Adrenal gland (tissue), 12 donors: ENCODE measurements around the gene NOL4L. TPM values are rescaled to one million over a fixed set of nuclear protein-coding genes. Genes with fewer than 3 reads are reported as not detected.

Source experiments
- DNase-seq, 7 donors: peaks; one replicate each; pipeline ENCODE4 v3.0.0-alpha.2; 2019 to 2020
- H3K27ac ChIP-seq, 5 donors: fragments of 200-600 bp; sonication (generic) in 4 of 5; 1 replicate in 3 of 5; 2 replicates in 2 of 5; pipeline versions ENCODE4 v1.5.1 to v1.8.0; 2016 to 2020; ENCODE audit warnings: mild to moderate bottlenecking in 1 of 5
- H3K27me3 ChIP-seq: fragments of 200-600 bp; 2 replicates; pipeline ENCODE4 v1.8.0; 2021
- H3K36me3 ChIP-seq, 2 donors: fragments of 200-600 bp; replicated peaks in 1 of 2; 1 replicate in 1 of 2; 2 replicates in 1 of 2; pipeline versions ENCODE4 v1.5.1 to v1.8.0; 2018 to 2022
- H3K4me1 ChIP-seq, 2 donors: fragments of 200-600 bp; replicated peaks in 1 of 2; 1 replicate in 1 of 2; 2 replicates in 1 of 2; pipeline versions ENCODE4 v1.5.1 to v1.8.0; 2018 to 2021
- H3K4me3 ChIP-seq, 4 donors: fragments of 200-600 bp; sonication (generic) in 3 of 4; one replicate each; pipeline ENCODE4 v1.5.1; 2016 to 2018
- H3K9me3 ChIP-seq, 3 donors: fragments of 200-600 bp; sonication (generic) in 1 of 3; replicated peaks in 1 of 3; 1 replicate in 2 of 3; 2 replicates in 1 of 3; pipeline versions ENCODE4 v1.5.1 to v1.8.0; 2016 to 2021
- POLR2A ChIP-seq, 2 donors: fragments of 450-650 bp; IDR thresholded peaks; one replicate each; pipeline ENCODE4 v1.6.1; 2017; ENCODE audit warnings: antibody characterized with exemption in 2 of 2, mild to moderate bottlenecking in 2 of 2, moderate library complexity in 1 of 2
- WGBS, 4 donors: extraction: QIAGEN DNeasy Blood & Tissue Kit in 2 of 4; methylation state at CpG; one replicate each; pipeline versions ENCODE4 v1.1.5 to v1.1.7; 2013 to 2017; 5-methylcytosine and 5-hydroxymethylcytosine counted together
- intact Hi-C, 2 donors: fragments of 100-400 bp; cut with DNase I; formaldehyde crosslinking; loops; one replicate each; pipeline versions ENCODE4 v1.14.1 to v1.15.0; 2022 to 2023
- polyA plus RNA-seq, 3 donors: library from polyadenylated mRNA; stranded (reverse); fragments of 200-250 nt in 2 of 3; fragments of 350-450 nt in 1 of 3; fragmentation: Illumina TruSeq in 1 of 3; extraction: RNeasy Lipid Tissue Mini Kit (QIAGEN cat#74804) in 1 of 3; gene quantifications; one replicate each; pipeline ENCODE4 v1.2.3, GENCODE V29; 2013 to 2014
- total RNA-seq, 9 donors: library from RNA; depleted of rRNA in 4 of 9; stranded (reverse); fragments of >200 nt in 4 of 9; fragments of 120-200 nt in 1 of 9; fragmentation: NEBNext Ultra II Directional in 1 of 9; extraction: Animal tissue kit (Norgen Biotek cat#: 25700) in 1 of 9; gene quantifications; one replicate each; pipeline versions ENCODE4 v1.1.0 to v1.2.4, GENCODE V29; 2013 to 2023
- TF ChIP-seq, protein P1 (sequence below), 6 experiments: fragments of 450-650 bp in 4 of 6; fragments of 200-600 bp in 2 of 6; sonication (generic) in 1 of 6; IDR thresholded peaks; 1 replicate in 5 of 6; 2 replicates in 1 of 6; pipeline versions ENCODE4 v1.5.1 to v1.8.0; 2016 to 2021; ENCODE audit warnings: antibody characterized with exemption in 6 of 6, mild to moderate bottlenecking in 2 of 6, moderate library complexity in 1 of 6
- donor health status: healthy with polysubstance abuse.
- donor health status: Bipolar disorder and iron deficiency.
- donor health status: DM: yes; HTN: yes; CAD: no.
- donor health status: DM: no; HTN: no; CAD: no.
- donor health status: DM: no; HTN: no; CAD: no.
- donor health status: DM: yes; HTN: yes; CAD: no.

The NOL4L gene
- total and polyA plus RNA-seq, 12 donors, result 6.4 to 30.4 (median 15.7) TPM

DNA sequence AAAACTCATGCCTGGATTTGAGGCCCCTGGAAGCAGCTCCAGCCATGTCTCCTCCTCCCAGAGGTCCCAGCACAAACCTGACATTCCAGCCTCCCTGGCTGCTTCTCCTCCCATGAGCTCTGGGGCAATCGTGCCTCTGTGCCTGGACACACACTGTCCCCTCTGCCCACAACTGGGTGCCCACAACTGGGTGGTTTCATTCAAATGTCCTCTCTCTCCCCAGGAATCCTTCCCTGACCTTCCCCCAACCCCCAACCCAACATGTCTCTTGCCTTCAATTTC lies 37.4 kb downstream of the NOL4L start:
- Histone ChIP-seq H3K27me3 (no peaks in the 10 kb centered on the region), H3K27ac (no peak overlapping the region), H3K4me3 (no peak overlapping the region), H3K36me3 (no peaks in the 10 kb centered on the region), H3K9me3 (peaks cover 0 to 5% (median 0%) of the 10 kb centered on the region in 3 donors), H3K4me1 (no peaks in the 10 kb centered on the region)
- DNase-seq, result no peak
- no peak for TF ChIP-seq POLR2A (IDR thresholded peaks at IDR 0.05)
- TF ChIP-seq, protein P1, sequence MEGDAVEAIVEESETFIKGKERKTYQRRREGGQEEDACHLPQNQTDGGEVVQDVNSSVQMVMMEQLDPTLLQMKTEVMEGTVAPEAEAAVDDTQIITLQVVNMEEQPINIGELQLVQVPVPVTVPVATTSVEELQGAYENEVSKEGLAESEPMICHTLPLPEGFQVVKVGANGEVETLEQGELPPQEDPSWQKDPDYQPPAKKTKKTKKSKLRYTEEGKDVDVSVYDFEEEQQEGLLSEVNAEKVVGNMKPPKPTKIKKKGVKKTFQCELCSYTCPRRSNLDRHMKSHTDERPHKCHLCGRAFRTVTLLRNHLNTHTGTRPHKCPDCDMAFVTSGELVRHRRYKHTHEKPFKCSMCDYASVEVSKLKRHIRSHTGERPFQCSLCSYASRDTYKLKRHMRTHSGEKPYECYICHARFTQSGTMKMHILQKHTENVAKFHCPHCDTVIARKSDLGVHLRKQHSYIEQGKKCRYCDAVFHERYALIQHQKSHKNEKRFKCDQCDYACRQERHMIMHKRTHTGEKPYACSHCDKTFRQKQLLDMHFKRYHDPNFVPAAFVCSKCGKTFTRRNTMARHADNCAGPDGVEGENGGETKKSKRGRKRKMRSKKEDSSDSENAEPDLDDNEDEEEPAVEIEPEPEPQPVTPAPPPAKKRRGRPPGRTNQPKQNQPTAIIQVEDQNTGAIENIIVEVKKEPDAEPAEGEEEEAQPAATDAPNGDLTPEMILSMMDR (IDR thresholded peaks at IDR 0.05), result no peak
- 50 to 95% (median 85%) methylated on average over 1 of the region's 1 CpG for WGBS, 4 donors
- intact Hi-C loops, result no loop called here

DNA sequence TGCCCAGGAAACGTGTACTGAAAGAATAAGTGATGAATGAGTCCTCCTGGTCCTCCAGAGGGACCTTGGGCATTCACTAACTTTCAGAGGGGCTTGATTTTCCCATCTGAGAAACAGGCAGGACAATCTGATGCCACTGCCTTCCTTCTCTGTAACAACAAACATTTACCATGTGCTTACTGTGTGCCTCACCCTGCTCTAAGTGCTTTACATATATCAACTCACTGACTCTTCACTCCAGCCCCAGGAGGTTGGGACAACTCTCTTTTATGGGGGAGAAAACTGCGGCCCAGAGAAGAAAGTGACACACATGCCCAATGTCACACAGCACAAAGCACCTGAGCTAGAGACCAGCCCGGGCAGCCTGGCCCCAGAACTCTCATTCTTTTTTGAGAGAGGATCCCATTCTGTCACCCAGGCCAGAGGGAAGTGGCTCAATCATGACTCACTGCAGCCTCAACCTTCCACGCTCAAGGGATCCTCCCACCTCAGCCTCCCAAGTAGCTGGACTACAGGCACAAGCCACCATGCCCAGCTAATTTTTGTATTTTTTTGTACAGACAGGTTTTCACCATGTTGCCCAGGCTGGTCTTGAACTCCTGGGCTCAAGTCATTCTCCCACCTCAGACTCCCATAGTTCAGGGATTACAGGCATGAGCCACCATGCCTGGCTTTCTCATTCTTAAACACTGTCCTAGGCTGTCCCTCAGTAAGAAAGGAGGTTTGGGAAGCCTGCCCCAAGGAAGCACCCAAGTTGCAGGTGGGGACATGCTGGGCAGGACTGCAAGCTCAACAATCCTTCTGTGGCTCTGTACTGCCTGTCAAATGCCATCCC lies 38.0 kb downstream of the NOL4L start:
- no peaks in the 10 kb centered on the region for H3K27me3 ChIP-seq
- TF ChIP-seq, protein P1 (IDR thresholded peaks at IDR 0.05), result no peak
- TF ChIP-seq POLR2A (IDR thresholded peaks at IDR 0.05), result no peak
- peaks cover 0 to 5% (median 0%) of the 10 kb centered on the region in 3 donors for H3K9me3 ChIP-seq
- no peak for DNase-seq
- H3K4me1 ChIP-seq, result no peaks in the 10 kb centered on the region
- WGBS, 4 donors, result 78 to 85% (median 79%) methylated on average over 3 to 4 of the region's 4 CpGs
- no peak overlapping the region for H3K27ac ChIP-seq
- intact Hi-C loops, result no loop called here
- no peak overlapping the region for H3K4me3 ChIP-seq
- no peaks in the 10 kb centered on the region for H3K36me3 ChIP-seq

DNA sequence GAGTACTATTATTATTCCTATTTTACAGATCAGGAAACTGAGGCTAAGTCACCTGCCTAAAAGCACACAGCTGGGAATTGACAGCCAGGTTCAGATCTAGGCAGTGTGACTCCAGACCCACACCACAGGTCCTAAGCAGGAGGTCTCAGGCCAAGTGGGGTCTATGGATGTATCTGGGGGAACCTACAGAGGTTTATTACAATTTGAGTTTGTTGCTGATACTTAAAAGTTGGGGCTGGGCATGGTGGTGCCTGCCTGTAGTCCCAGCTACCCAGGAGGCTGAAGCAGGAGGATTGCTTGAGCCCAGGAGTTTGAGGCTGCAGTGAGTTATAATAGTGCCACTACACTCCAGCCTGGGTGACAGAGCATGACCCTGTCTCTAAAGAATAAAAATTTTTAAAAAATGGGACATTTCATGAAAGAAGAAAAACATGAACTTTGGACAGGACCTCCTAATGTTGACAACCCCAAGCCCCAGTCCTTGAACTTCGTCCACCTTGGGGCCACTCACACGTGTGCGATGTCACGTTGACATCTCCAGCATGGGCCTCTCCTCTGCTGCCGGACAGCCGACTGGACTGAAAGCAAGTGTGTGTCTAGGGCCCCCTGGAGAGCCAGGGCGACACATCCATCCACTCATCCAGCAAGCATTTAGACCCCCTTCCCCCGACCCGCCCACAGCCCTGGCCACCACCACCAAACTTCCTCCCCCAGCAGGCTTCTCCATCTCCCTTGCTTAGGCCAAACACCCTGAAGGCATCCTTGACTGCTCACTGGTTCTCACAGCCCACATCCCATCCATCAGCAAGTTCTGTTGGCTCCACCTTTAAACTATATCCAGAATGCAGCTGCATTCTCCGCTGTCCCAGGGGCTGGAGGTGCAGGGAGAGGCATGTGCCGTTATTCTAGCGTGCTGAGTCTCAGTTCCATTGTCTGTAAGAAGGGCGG lies 40.0 kb downstream of the NOL4L start:
- no peaks in the 10 kb centered on the region for H3K36me3 ChIP-seq
- TF ChIP-seq POLR2A (IDR thresholded peaks at IDR 0.05), result no peak
- TF ChIP-seq, protein P1 (IDR thresholded peaks at IDR 0.05), result no peak
- intact Hi-C loops, result no loop called here
- no peak overlapping the region for H3K4me3 ChIP-seq
- H3K27ac ChIP-seq, result no peak overlapping the region
- H3K4me1 ChIP-seq, result no peaks in the 10 kb centered on the region
- no peaks in the 10 kb centered on the region for H3K27me3 ChIP-seq
- WGBS, 4 donors, result 83 to 92% (median 90%) methylated on average over 11 to 13 of the region's 13 CpGs
- H3K9me3 ChIP-seq, result peaks cover 0 to 5% (median 0%) of the 10 kb centered on the region in 3 donors
- DNase-seq, result no peak

DNA sequence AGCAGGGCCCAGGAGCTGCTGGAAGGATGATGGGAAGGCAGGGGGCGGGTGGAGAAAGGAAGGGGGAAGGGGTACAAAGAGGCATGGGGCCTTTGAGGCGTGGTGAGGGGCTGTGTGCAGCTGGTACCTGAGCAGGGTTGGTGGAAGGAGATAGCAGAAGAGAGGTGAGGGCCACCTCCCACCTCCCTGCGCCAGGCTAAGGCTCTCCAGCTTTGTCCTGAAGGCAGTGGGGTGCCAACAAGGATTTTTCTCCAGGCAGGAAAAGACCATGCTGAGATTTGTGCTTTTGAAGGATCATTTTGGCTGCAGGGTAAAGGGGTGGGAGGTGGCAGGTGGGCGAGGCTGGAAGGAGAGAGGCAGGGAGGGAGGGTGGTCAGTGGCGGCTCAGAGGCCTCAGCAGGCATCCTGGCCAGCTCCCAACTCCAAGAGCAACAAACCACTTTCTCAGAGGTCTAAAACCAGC lies 40.8 kb downstream of the NOL4L start:
- Histone ChIP-seq H3K27ac (no peak overlapping the region), H3K36me3 (no peaks in the 10 kb centered on the region), H3K4me3 (no peak overlapping the region), H3K4me1 (peaks cover 0 to 7% of the 10 kb centered on the region in 2 donors), H3K9me3 (no peaks in the 10 kb centered on the region), H3K27me3 (no peaks in the 10 kb centered on the region)
- no peak for DNase-seq
- intact Hi-C loops, result no loop called here
- no peak for TF ChIP-seq POLR2A (IDR thresholded peaks at IDR 0.05)
- TF ChIP-seq, protein P1 (IDR thresholded peaks at IDR 0.05), result no peak
- WGBS, 4 donors, result 82 to 92% (median 91%) methylated on average over 4 to 5 of the region's 5 CpGs
